Thoracic aorta (tissue), 2 donors: ENCODE results near the gene CNTN1. TPM values are rescaled to one million over a fixed set of nuclear protein-coding genes. Genes with fewer than 3 reads are reported as not detected.

ENCODE experiments used
- ATAC-seq: fragments of 150-250 bp; one replicate; pipeline ENCODE4 v1.8.0; 2017; ENCODE audit warnings: low read depth; ENCODE audit not compliant: insufficient number of reproducible peaks, low FRiP score
- DNase-seq: peaks from one replicate; pipeline ENCODE4 v3.0.0-alpha.2; 2020; ENCODE audit warnings: low spot score
- H3K27ac ChIP-seq, 2 donors: fragments of 200-600 bp; sonication (generic); 1 replicate in 1 of 2; 2 replicates in 1 of 2; pipeline ENCODE4 v1.5.1; 2016; ENCODE audit warnings: mild to moderate bottlenecking in 2 of 2, moderate library complexity in 2 of 2
- H3K27me3 ChIP-seq: fragments of 200-600 bp; sonication (generic); replicated peaks from 2 replicates; pipeline ENCODE4 v1.6.0; 2016; ENCODE audit warnings: mild to moderate bottlenecking; ENCODE audit not compliant: insufficient read depth
- H3K36me3 ChIP-seq: fragments of 200-600 bp; sonication (generic); one replicate; pipeline ENCODE4 v1.5.1; 2016
- H3K4me1 ChIP-seq, 2 donors: fragments of 200-600 bp; sonication (generic); 1 replicate in 1 of 2; 2 replicates in 1 of 2; pipeline versions ENCODE4 v1.5.1 to v1.6.0; 2016; ENCODE audit warnings: low read depth in 2 of 2, mild to moderate bottlenecking in 1 of 2; ENCODE audit not compliant: control insufficient read depth in 1 of 2
- H3K4me3 ChIP-seq: fragments of 200-600 bp; sonication (generic); 2 replicates; pipeline ENCODE4 v1.5.1; 2016; ENCODE audit warnings: mild to moderate bottlenecking
- H3K9me3 ChIP-seq: fragments of 200-600 bp; sonication (generic); 2 replicates; pipeline ENCODE4 v1.5.1; 2016
- total RNA-seq, 2 donors: library from RNA; depleted of rRNA; stranded (reverse); fragments of >200 nt; gene quantifications; one replicate each; pipeline versions ENCODE4 v1.1.0 to v1.2.3, GENCODE V29; 2016
- TF ChIP-seq, protein P1 (sequence below): fragments of 200-600 bp; sonication (generic); IDR thresholded peaks from one replicate; pipeline ENCODE4 v1.5.1; 2019; ENCODE audit warnings: antibody characterized with exemption

CNTN1 gene
- total RNA-seq, 2 donors from 2014 or later, result 16.1 to 42.8 TPM

DNA sequence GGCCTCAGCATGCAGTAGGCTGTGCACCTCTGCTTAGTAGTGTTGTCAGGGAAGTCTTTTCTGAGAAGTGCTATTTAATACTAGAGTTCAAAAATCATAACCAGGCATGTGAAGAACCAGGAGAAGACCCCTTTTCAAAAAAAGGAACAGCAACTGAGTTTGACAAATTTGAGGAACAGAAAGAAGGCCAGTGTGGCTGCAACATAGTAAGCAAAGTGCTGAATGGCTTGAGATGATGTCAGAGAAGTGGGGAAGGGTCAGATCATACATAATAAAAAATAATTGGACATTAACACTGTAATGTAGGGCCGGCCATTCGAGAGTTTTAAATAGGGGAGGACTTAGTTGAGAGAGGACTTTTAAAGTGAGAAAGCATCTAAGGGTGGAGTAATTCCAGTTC is 11.1 kb upstream of the CNTN1 start:
- no peaks in the 10 kb centered on the region for H3K9me3 ChIP-seq
- no peak overlapping the region for H3K27ac ChIP-seq
- H3K27me3 ChIP-seq, result no peaks in the 10 kb centered on the region
- ATAC-seq (no peak), DNase-seq (no peak)
- H3K36me3 ChIP-seq, result no peaks in the 10 kb centered on the region
- H3K4me3 ChIP-seq, result no peak overlapping the region
- H3K4me1 ChIP-seq, result no peaks in the 10 kb centered on the region
- TF ChIP-seq, protein P1, sequence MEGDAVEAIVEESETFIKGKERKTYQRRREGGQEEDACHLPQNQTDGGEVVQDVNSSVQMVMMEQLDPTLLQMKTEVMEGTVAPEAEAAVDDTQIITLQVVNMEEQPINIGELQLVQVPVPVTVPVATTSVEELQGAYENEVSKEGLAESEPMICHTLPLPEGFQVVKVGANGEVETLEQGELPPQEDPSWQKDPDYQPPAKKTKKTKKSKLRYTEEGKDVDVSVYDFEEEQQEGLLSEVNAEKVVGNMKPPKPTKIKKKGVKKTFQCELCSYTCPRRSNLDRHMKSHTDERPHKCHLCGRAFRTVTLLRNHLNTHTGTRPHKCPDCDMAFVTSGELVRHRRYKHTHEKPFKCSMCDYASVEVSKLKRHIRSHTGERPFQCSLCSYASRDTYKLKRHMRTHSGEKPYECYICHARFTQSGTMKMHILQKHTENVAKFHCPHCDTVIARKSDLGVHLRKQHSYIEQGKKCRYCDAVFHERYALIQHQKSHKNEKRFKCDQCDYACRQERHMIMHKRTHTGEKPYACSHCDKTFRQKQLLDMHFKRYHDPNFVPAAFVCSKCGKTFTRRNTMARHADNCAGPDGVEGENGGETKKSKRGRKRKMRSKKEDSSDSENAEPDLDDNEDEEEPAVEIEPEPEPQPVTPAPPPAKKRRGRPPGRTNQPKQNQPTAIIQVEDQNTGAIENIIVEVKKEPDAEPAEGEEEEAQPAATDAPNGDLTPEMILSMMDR, result no peak

DNA sequence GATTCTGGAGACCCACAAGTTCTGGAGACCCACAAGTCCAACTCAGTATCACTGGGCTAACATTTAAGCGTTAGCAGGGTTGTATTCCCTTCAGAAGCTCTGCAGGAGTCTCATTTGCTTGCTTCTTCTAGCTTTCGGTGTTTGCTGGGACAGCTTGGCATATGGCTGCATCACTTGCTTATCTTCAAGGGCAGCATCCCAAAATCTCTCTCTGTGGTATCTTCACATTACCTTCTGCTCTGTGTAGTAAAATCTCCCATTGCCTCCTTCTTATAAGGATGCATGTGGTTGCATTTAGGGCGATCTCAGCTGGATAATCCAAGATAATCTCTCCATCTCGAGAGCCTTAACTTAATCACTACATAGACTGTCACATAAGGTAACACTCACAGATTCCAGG is 7.3 kb upstream of the CNTN1 start:
- no peaks in the 10 kb centered on the region for H3K9me3 ChIP-seq
- no peaks in the 10 kb centered on the region for H3K36me3 ChIP-seq
- H3K4me3 ChIP-seq, result no peak overlapping the region
- no peaks in the 10 kb centered on the region for H3K27me3 ChIP-seq
- DNase-seq (no peak), ATAC-seq (no peak)
- H3K4me1 ChIP-seq, result no peaks in the 10 kb centered on the region
- H3K27ac ChIP-seq, result no peak overlapping the region
- TF ChIP-seq, protein P1, result no peak

DNA sequence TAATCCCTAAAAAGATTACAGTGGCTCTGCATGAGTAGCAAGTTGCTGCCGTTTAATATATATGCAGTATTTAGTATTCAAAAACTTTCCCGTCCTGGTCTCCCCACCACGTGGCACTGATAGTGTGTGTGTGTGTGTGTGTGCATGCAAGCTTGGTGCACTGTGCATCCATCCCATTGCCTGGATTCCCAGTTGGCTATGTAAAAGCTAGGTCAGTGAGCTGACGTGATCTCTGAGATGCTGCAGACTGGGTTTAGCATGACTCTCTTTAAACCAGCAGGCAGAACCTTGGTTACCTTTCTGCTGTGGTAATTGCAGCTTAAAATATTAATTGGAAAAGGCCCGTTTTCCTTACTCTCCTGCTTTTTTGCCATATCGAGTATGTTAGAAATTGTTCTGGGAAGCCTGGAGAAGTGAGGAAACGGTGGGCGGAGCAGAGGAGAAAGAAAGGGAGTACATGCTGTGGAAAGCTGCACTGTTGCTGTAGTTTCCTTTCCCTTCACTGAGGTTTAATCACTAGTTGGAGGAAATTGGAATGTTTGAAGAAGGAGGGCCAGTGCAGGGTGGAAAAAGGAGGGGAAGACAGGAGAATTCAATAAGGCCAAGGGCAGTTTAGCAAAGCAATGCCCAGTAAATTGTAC is 4.0 kb upstream of the CNTN1 start:
- ATAC-seq, result no peak

DNA sequence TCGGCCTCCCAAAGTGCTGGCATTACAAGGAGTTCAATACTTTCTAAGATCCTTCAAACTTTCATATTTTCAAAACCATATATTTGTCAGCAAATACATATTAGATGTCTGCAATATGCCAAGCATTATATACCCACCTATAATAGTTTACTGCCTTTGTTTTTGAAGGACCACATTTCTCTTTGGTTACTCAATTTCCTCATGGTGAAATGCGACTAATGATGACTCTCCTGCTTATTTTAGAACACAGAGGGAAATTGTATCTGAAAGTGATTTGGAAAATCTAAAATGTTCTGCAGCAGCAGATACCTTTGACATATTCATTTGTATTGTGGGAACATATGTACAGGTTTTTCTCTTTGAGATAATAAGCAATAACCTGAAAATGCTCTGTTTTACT is 2.7 kb upstream of the CNTN1 start:
- DNase-seq (no peak), ATAC-seq (no peak)
- H3K27me3 ChIP-seq, result no peaks in the 10 kb centered on the region
- TF ChIP-seq, protein P1, result no peak
- no peaks in the 10 kb centered on the region for H3K36me3 ChIP-seq
- no peaks in the 10 kb centered on the region for H3K9me3 ChIP-seq
- peaks cover 0 to 13% of the 10 kb centered on the region in 2 donors for H3K4me1 ChIP-seq
- H3K4me3 ChIP-seq, result no peak overlapping the region
- H3K27ac ChIP-seq, result no peak overlapping the region

More for the DNA sequence above, 4.0 kb upstream of the CNTN1 start:
- TF ChIP-seq, protein P1, result no peak
- H3K4me3 ChIP-seq, result no peak overlapping the region
- no peak overlapping the region for H3K27ac ChIP-seq
- DNase-seq, result no peak
- H3K4me1 ChIP-seq, result peaks cover 0 to 13% of the 10 kb centered on the region in 2 donors
- no peaks in the 10 kb centered on the region for H3K36me3 ChIP-seq
- no peaks in the 10 kb centered on the region for H3K27me3 ChIP-seq
- no peaks in the 10 kb centered on the region for H3K9me3 ChIP-seq

DNA sequence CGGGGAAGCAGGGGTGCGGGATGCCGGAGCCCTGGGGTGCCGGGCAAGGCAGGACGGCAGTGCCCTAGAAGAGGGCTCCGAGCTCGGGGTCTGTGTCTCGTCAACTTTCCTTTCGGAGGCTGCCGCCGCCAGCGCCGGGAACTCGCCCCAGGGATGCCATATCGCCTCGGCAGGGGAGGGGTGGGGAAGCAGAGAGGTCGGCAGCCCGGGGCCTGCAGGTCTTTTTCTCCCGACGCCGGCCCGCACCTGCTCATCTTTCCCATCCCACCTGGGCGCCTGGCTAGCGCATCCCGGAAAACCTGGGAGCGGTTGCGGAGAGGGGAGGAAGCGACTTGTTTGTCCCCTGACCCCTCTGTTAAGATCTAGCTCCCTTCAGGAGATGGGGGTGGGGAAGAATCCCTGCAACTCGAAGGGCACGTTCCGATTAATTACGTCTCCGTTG is 547 bp downstream of the CNTN1 start:
- ATAC-seq (no peak), DNase-seq (no peak)
- TF ChIP-seq, protein P1, result no peak
- Histone ChIP-seq H3K9me3 (no peaks in the 10 kb centered on the region), H3K36me3 (no peaks in the 10 kb centered on the region), H3K27ac (no peak overlapping the region), H3K4me1 (peaks cover 0 to 13% of the 10 kb centered on the region in 2 donors), H3K27me3 (no peaks in the 10 kb centered on the region), H3K4me3 (peak overlapping the region; percentile 80)
